Fibroblast of lung (primary cell): ENCODE results near the gene SUGCT. TPM values are rescaled to one million over a fixed set of nuclear protein-coding genes. Genes with fewer than 3 reads are reported as not detected.

ENCODE experiments used
- DNase-seq, 2 donors: peaks; one replicate each; pipeline versions ENCODE4 v3.0.0 to v3.0.0-alpha.2; 2010; ENCODE audit warnings: low read depth in 2 of 2
- H2AFZ ChIP-seq: 2 replicates; pipeline ENCODE4 v1.5.1; 2012; ENCODE audit warnings: low read length, control low read depth, inconsistent platforms
- H3K27ac ChIP-seq: 2 replicates; pipeline ENCODE4 v1.5.1; 2011; ENCODE audit warnings: low read length, control low read depth; ENCODE audit not compliant: insufficient read depth
- H3K27me3 ChIP-seq: 2 replicates; pipeline ENCODE4 v1.5.1; 2011; ENCODE audit warnings: mild to moderate bottlenecking, low read length; ENCODE audit not compliant: control insufficient read depth, insufficient read depth
- H3K36me3 ChIP-seq: 2 replicates; pipeline ENCODE4 v1.5.1; 2011; ENCODE audit warnings: low read length; ENCODE audit not compliant: control insufficient read depth, insufficient read depth
- H3K4me1 ChIP-seq: 2 replicates; pipeline ENCODE4 v1.5.1; 2011; ENCODE audit warnings: low read length; ENCODE audit not compliant: control insufficient read depth, insufficient read depth; ENCODE audit errors: extremely low read depth
- H3K4me2 ChIP-seq: 2 replicates; pipeline ENCODE4 v1.5.1; 2011; ENCODE audit warnings: low read length, control low read depth; ENCODE audit not compliant: insufficient read depth; ENCODE audit errors: extremely low read depth
- H3K4me3 ChIP-seq, 4 experiments: fragments of 200-600 bp in 1 of 4; sonication (generic) in 1 of 4; replicated peaks in 1 of 4; 2 replicates each; pipeline ENCODE4 v1.5.1; 2011 to 2016; ENCODE audit warnings: low read length in 4 of 4, low read depth in 3 of 4, mild to moderate bottlenecking in 3 of 4, control low read depth in 2 of 4, inconsistent platforms in 1 of 4, mixed read lengths in 1 of 4; ENCODE audit not compliant: insufficient read depth in 1 of 4; ENCODE audit errors: control extremely low read depth in 1 of 4
- H3K79me2 ChIP-seq: 2 replicates; pipeline ENCODE4 v1.5.1; 2012; ENCODE audit warnings: mild to moderate bottlenecking, low read length, inconsistent platforms; ENCODE audit not compliant: control insufficient read depth, insufficient read depth
- H3K9ac ChIP-seq: 2 replicates; pipeline ENCODE4 v1.5.1; 2011; ENCODE audit warnings: mild to moderate bottlenecking, low read length, control low read depth; ENCODE audit not compliant: insufficient read depth
- H3K9me3 ChIP-seq: 2 replicates; pipeline ENCODE4 v1.5.1; 2012; ENCODE audit warnings: low read depth, low read length; ENCODE audit not compliant: control insufficient read depth, insufficient read depth
- H4K20me1 ChIP-seq: 2 replicates; pipeline ENCODE4 v1.5.1; 2011; ENCODE audit warnings: low read length; ENCODE audit not compliant: control insufficient read depth, insufficient read depth; ENCODE audit errors: extremely low read depth
- EZH2 ChIP-seq: IDR thresholded peaks from 2 replicates; pipeline ENCODE4 v1.5.1; 2012; ENCODE audit warnings: low read length, control low read depth, mild to moderate bottlenecking; ENCODE audit errors: missing control alignments
- polyA plus RNA-seq, 2 donors: library from polyadenylated mRNA; depleted of rRNA in 1 of 2; stranded (reverse) in 1 of 2; unstranded in 1 of 2; fragments of >200 nt; gene quantifications; 2 replicates each; pipeline ENCODE4 v1.2.1, GENCODE V29; 2011 to 2012; ENCODE audit warnings: missing spikeins in 1 of 2
- total RNA-seq: library from RNA; depleted of rRNA; stranded (reverse); fragments of >200 nt; gene quantifications from 2 replicates; pipeline ENCODE4 v1.2.1, GENCODE V29; 2014
- TF ChIP-seq, protein P1 (sequence below), 2 donors: IDR thresholded peaks in 1 of 2; conservative IDR thresholded peaks in 1 of 2; 1 replicate in 1 of 2; 2 replicates in 1 of 2; pipeline ENCODE4 v1.5.1; 2011 to 2012; ENCODE audit warnings: low read length in 2 of 2, control low read depth in 1 of 2, inconsistent platforms in 1 of 2, low read depth in 1 of 2, mild to moderate bottlenecking in 1 of 2

The SUGCT gene
- total and polyA plus RNA-seq, 2 donors (not counting 1 experiment from before 2014, with no cell fraction given): 8.4 to 16.5 TPM

DNA sequence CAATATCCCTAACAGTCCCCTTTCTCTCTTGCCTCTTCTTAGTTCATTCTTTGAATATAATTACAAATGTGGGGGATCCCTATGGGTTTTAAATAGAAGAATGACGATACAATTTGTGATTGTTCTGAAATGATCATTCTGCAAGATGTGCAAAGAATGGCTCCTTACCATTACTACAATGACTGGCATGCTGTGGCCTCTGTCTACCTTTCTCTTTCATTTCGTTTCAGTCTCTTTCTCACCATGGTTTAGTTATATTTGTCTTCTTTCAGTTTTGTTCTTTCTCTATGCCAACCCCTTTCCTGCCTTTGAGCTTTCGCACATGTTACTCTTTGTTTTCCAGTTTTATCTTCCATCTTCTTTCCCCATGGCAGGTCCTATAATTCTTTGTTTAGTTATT is 176.5 kb downstream of the SUGCT start:
- TF ChIP-seq, protein P1, sequence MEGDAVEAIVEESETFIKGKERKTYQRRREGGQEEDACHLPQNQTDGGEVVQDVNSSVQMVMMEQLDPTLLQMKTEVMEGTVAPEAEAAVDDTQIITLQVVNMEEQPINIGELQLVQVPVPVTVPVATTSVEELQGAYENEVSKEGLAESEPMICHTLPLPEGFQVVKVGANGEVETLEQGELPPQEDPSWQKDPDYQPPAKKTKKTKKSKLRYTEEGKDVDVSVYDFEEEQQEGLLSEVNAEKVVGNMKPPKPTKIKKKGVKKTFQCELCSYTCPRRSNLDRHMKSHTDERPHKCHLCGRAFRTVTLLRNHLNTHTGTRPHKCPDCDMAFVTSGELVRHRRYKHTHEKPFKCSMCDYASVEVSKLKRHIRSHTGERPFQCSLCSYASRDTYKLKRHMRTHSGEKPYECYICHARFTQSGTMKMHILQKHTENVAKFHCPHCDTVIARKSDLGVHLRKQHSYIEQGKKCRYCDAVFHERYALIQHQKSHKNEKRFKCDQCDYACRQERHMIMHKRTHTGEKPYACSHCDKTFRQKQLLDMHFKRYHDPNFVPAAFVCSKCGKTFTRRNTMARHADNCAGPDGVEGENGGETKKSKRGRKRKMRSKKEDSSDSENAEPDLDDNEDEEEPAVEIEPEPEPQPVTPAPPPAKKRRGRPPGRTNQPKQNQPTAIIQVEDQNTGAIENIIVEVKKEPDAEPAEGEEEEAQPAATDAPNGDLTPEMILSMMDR (conservative IDR thresholded peaks at IDR 0.05 in 1 of 2, IDR thresholded peaks at IDR 0.05 in 1 of 2; ENCODE audit: low read depth in 1 of 2, low read length in 2 of 2): no peak
- no peak for TF ChIP-seq EZH2
- H3K4me3 ChIP-seq: no peak overlapping the region
- no peak for DNase-seq
- H3K9me3 ChIP-seq: no peaks in the 10 kb centered on the region
- no peaks in the 10 kb centered on the region for H3K79me2 ChIP-seq
- no peak overlapping the region for H3K9ac ChIP-seq
- no peaks in the 10 kb centered on the region for H3K4me1 ChIP-seq
- no peaks in the 10 kb centered on the region for H3K36me3 ChIP-seq
- no peak overlapping the region for H3K27ac ChIP-seq
- no peaks in the 10 kb centered on the region for H3K27me3 ChIP-seq
- no peaks in the 10 kb centered on the region for H4K20me1 ChIP-seq
- H2AFZ ChIP-seq: no peak overlapping the region
- H3K4me2 ChIP-seq: no peak overlapping the region

DNA sequence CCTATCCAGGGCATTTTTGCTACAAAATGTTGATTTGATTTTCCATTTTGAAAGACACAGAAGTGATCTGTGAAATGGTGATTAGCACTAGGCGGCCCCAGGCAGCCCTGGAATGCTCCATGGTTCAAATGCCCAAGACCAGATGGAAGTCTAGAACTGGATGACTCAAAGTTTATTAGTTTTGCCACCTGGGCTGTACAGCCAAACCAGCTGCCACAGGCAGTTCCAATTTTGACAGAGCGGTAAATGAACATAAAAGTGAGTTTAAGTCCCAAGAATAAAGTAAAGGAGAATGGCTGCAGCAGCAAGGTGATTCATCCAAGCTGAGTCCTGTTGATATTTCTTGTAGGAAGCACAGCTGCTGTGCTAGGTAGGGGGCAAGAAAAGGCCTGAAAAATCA is 180.5 kb downstream of the SUGCT start:
- Histone ChIP-seq H3K27me3 (no peaks in the 10 kb centered on the region), H3K9ac (no peak overlapping the region), H3K4me1 (no peaks in the 10 kb centered on the region), H3K36me3 (no peaks in the 10 kb centered on the region), H2AFZ (no peak overlapping the region), H3K79me2 (no peaks in the 10 kb centered on the region), H3K4me3 (no peak overlapping the region), H3K4me2 (no peak overlapping the region), H3K27ac (no peak overlapping the region), H3K9me3 (no peaks in the 10 kb centered on the region), H4K20me1 (no peaks in the 10 kb centered on the region)
- TF ChIP-seq, protein P1 (conservative IDR thresholded peaks at IDR 0.05 in 1 of 2, IDR thresholded peaks at IDR 0.05 in 1 of 2; ENCODE audit: low read depth in 1 of 2, low read length in 2 of 2): no peak
- TF ChIP-seq EZH2: no peak
- peak in 1 of 2 donors; percentile 78 for DNase-seq

DNA sequence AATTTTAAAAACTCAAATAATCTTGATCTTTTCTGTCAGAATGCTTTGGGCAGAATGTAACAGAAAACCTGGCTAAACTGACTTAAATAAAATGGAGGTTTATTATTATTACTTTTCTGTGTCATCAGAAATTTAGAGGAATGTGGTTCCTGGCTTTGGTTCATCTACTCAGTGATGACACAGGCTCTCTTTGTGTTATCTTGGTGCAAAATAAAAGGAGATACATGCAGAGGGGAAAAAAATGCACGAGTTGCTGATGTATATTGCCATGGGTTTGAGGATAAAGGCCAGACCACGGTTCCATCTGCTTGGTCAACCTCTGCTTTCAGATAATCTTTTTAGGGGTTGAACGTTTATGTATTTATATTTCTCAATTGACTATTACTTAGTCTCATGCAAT is 181.4 kb downstream of the SUGCT start:
- TF ChIP-seq, protein P1 (conservative IDR thresholded peaks at IDR 0.05 in 1 of 2, IDR thresholded peaks at IDR 0.05 in 1 of 2; ENCODE audit: low read depth in 1 of 2, low read length in 2 of 2): no peak
- TF ChIP-seq EZH2: no peak
- Histone ChIP-seq H2AFZ (no peak overlapping the region), H3K4me1 (no peaks in the 10 kb centered on the region), H3K27ac (no peak overlapping the region), H3K79me2 (no peaks in the 10 kb centered on the region), H3K4me3 (no peak overlapping the region), H4K20me1 (no peaks in the 10 kb centered on the region), H3K9me3 (no peaks in the 10 kb centered on the region), H3K36me3 (no peaks in the 10 kb centered on the region), H3K4me2 (no peak overlapping the region), H3K27me3 (no peaks in the 10 kb centered on the region), H3K9ac (no peak overlapping the region)
- DNase-seq: peak in 1 of 2 donors; percentile 49
